Activated naive CD4-positive, alpha-beta T cell treated with anti-CD3 and anti-CD28 coated beads, Interleukin-2, amount 50 U/mL, for 24 hours (primary cell): Measurements from ENCODE around the gene TRRAP.
A peak's percentile ranks its signal among the peaks of the same experiment; 100 is the strongest.

Experiments used
- H3K27ac Mint-ChIP-seq: one replicate; pipeline ENCODE4 v1.8.0; 2021; ENCODE audit warnings: mild to moderate bottlenecking, mixed read lengths
- H3K27me3 Mint-ChIP-seq: one replicate; pipeline ENCODE4 v1.8.0; 2021; ENCODE audit warnings: mixed read lengths
- H3K36me3 Mint-ChIP-seq: one replicate; pipeline ENCODE4 v1.8.0; 2021; ENCODE audit warnings: mixed read lengths
- H3K4me1 Mint-ChIP-seq: one replicate; pipeline ENCODE4 v1.8.0; 2021; ENCODE audit warnings: mixed read lengths
- H3K4me3 Mint-ChIP-seq: one replicate; pipeline ENCODE4 v1.8.0; 2021; ENCODE audit warnings: mild to moderate bottlenecking, mixed read lengths
- H3K9me3 Mint-ChIP-seq: one replicate; pipeline ENCODE4 v1.8.0; 2021; ENCODE audit warnings: mixed read lengths

The TRRAP gene

GRCh38 chr7:98974906-98975816 lies 96.8 kb downstream of the TRRAP start:
- H3K4me1 Mint-ChIP-seq, result no peaks in the 10 kb centered on the region
- H3K9me3 Mint-ChIP-seq, result no peaks in the 10 kb centered on the region
- H3K36me3 Mint-ChIP-seq, result peaks cover 32% of the 10 kb centered on the region
- no peak overlapping the region for H3K4me3 Mint-ChIP-seq
- H3K27me3 Mint-ChIP-seq, result no peaks in the 10 kb centered on the region
- H3K27ac Mint-ChIP-seq, result peak overlapping the region; percentile 36

- Mint-ChIP-seq H3K4me1 (no peaks in the 10 kb centered on the region), H3K36me3 (peaks cover 30% of the 10 kb centered on the region), H3K9me3 (no peaks in the 10 kb centered on the region), H3K4me3 (no peak overlapping the region), H3K27ac (no peak overlapping the region), H3K27me3 (no peaks in the 10 kb centered on the region)
Observed at GRCh38 chr7:98976396-98977185, 98.3 kb downstream of the TRRAP start.

GRCh38 chr7:98978672-98979071 lies 100.3 kb downstream of the TRRAP start:
- peaks cover 35% of the 10 kb centered on the region for H3K36me3 Mint-ChIP-seq
- H3K4me1 Mint-ChIP-seq, result no peaks in the 10 kb centered on the region
- no peaks in the 10 kb centered on the region for H3K27me3 Mint-ChIP-seq
- no peak overlapping the region for H3K4me3 Mint-ChIP-seq
- H3K27ac Mint-ChIP-seq, result no peak overlapping the region
- no peaks in the 10 kb centered on the region for H3K9me3 Mint-ChIP-seq

GRCh38 chr7:98981701-98982100 lies 103.4 kb downstream of the TRRAP start:
- Mint-ChIP-seq H3K4me1 (no peaks in the 10 kb centered on the region), H3K4me3 (no peak overlapping the region), H3K9me3 (no peaks in the 10 kb centered on the region), H3K27me3 (no peaks in the 10 kb centered on the region), H3K27ac (no peak overlapping the region), H3K36me3 (peaks cover 46% of the 10 kb centered on the region)

- H3K27ac Mint-ChIP-seq, result no peak overlapping the region
- peaks cover 49% of the 10 kb centered on the region for H3K36me3 Mint-ChIP-seq
- no peaks in the 10 kb centered on the region for H3K9me3 Mint-ChIP-seq
- no peaks in the 10 kb centered on the region for H3K4me1 Mint-ChIP-seq
- H3K4me3 Mint-ChIP-seq, result no peak overlapping the region
- H3K27me3 Mint-ChIP-seq, result no peaks in the 10 kb centered on the region
Observed at GRCh38 chr7:98982686-98983085, 104.4 kb downstream of the TRRAP start.

GRCh38 chr7:98984126-98984525 lies 105.8 kb downstream of the TRRAP start:
- Mint-ChIP-seq H3K4me3 (no peak overlapping the region), H3K27me3 (no peaks in the 10 kb centered on the region), H3K36me3 (peaks cover 52% of the 10 kb centered on the region), H3K27ac (no peak overlapping the region), H3K4me1 (peaks cover 8% of the 10 kb centered on the region), H3K9me3 (no peaks in the 10 kb centered on the region)

GRCh38 chr7:98985406-98985805 lies 107.1 kb downstream of the TRRAP start:
- H3K36me3 Mint-ChIP-seq, result peaks cover 51% of the 10 kb centered on the region
- H3K4me1 Mint-ChIP-seq, result peaks cover 8% of the 10 kb centered on the region
- no peaks in the 10 kb centered on the region for H3K9me3 Mint-ChIP-seq
- H3K27ac Mint-ChIP-seq, result no peak overlapping the region
- no peak overlapping the region for H3K4me3 Mint-ChIP-seq
- H3K27me3 Mint-ChIP-seq, result no peaks in the 10 kb centered on the region

GRCh38 chr7:98985945-98986344 lies 107.6 kb downstream of the TRRAP start:
- Mint-ChIP-seq H3K27ac (no peak overlapping the region), H3K4me3 (no peak overlapping the region), H3K9me3 (no peaks in the 10 kb centered on the region), H3K36me3 (peaks cover 52% of the 10 kb centered on the region), H3K27me3 (no peaks in the 10 kb centered on the region), H3K4me1 (peaks cover 8% of the 10 kb centered on the region)

- H3K27ac Mint-ChIP-seq, result no peak overlapping the region
- no peaks in the 10 kb centered on the region for H3K27me3 Mint-ChIP-seq
- H3K4me1 Mint-ChIP-seq, result peaks cover 8% of the 10 kb centered on the region
- H3K9me3 Mint-ChIP-seq, result no peaks in the 10 kb centered on the region
- peaks cover 48% of the 10 kb centered on the region for H3K36me3 Mint-ChIP-seq
- no peak overlapping the region for H3K4me3 Mint-ChIP-seq
Observed at GRCh38 chr7:98988641-98989040, 110.3 kb downstream of the TRRAP start.

GRCh38 chr7:98990356-98990755 lies 112.0 kb downstream of the TRRAP start:
- H3K4me1 Mint-ChIP-seq, result peaks cover 8% of the 10 kb centered on the region
- H3K36me3 Mint-ChIP-seq, result peaks cover 33% of the 10 kb centered on the region
- H3K27ac Mint-ChIP-seq, result no peak overlapping the region
- no peak overlapping the region for H3K4me3 Mint-ChIP-seq
- H3K27me3 Mint-ChIP-seq, result no peaks in the 10 kb centered on the region
- H3K9me3 Mint-ChIP-seq, result no peaks in the 10 kb centered on the region

- no peaks in the 10 kb centered on the region for H3K9me3 Mint-ChIP-seq
- H3K36me3 Mint-ChIP-seq, result peaks cover 29% of the 10 kb centered on the region
- H3K27ac Mint-ChIP-seq, result no peak overlapping the region
- H3K27me3 Mint-ChIP-seq, result no peaks in the 10 kb centered on the region
- H3K4me3 Mint-ChIP-seq, result no peak overlapping the region
- H3K4me1 Mint-ChIP-seq, result peaks cover 8% of the 10 kb centered on the region
Observed at GRCh38 chr7:98991141-98991540, 112.8 kb downstream of the TRRAP start.

- Mint-ChIP-seq H3K4me3 (no peak overlapping the region), H3K4me1 (peaks cover 8% of the 10 kb centered on the region), H3K27me3 (no peaks in the 10 kb centered on the region), H3K27ac (no peak overlapping the region), H3K36me3 (peaks cover 21% of the 10 kb centered on the region), H3K9me3 (no peaks in the 10 kb centered on the region)
Observed at GRCh38 chr7:98992076-98992475, 113.7 kb downstream of the TRRAP start.

- Mint-ChIP-seq H3K4me1 (peaks cover 7% of the 10 kb centered on the region), H3K36me3 (peaks cover 13% of the 10 kb centered on the region), H3K27me3 (no peaks in the 10 kb centered on the region), H3K27ac (no peak overlapping the region), H3K9me3 (no peaks in the 10 kb centered on the region), H3K4me3 (no peak overlapping the region)
Observed at GRCh38 chr7:98993024-98993897, 114.9 kb downstream of the TRRAP start.

- Mint-ChIP-seq H3K4me1 (no peaks in the 10 kb centered on the region), H3K4me3 (no peak overlapping the region), H3K9me3 (no peaks in the 10 kb centered on the region), H3K36me3 (peaks cover 12% of the 10 kb centered on the region), H3K27me3 (no peaks in the 10 kb centered on the region), H3K27ac (no peak overlapping the region)
Observed at GRCh38 chr7:98994046-98994944, 116.0 kb downstream of the TRRAP start.
